ENCODE results near the gene DOCK3. TPM values are rescaled to one million over a fixed set of nuclear protein-coding genes. Genes with fewer than 3 reads are reported as not detected.

DOCK3 gene
- total and polyA plus RNA-seq, 2 donors (not counting 3 experiments of a cell fraction or from before 2014, with no cell fraction given) = 0.08 to 0.13 TPM

DNA sequence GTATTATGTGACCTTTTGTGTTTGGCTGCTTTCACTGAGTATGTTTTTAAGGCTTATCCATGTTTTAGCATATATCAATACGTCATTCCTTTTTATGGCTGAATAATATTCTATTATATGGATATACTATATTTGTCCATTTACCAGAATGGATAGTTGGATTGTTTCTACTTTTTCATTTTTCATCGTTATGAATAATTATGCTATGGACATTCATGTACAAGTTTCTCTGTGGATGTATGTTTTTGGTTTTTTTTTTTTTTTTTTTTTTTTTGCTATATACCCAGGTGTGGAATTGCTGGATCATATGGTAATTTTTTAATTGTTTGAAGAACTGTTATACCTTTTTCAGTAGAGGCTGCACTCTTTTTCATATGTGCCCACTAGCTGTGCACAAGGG, 23.5 kb downstream of the DOCK3 start:
- Histone ChIP-seq H3K4me1 (ENCODE audit: control insufficient read depth, extremely low read depth, insufficient read depth, low read length) (no peaks in the 10 kb centered on the region), H3K9me1 (replicated peaks; ENCODE audit: control insufficient read depth, extremely low read depth, insufficient read depth, low read length) (no peaks in the 10 kb centered on the region), H3K4me3 (replicated peaks in 1 of 3; ENCODE audit: insufficient read depth in 1 of 3, low read depth in 1 of 3, low read length in 3 of 3) (no peak overlapping the region), H3K79me2 (ENCODE audit: control insufficient read depth, insufficient read depth, low read length) (no peaks in the 10 kb centered on the region), H4K20me1 (replicated peaks; ENCODE audit: control insufficient read depth, extremely low read depth, insufficient read depth, low read length) (no peaks in the 10 kb centered on the region), H3K27ac (ENCODE audit: insufficient read depth, low read depth, low read length) (no peak overlapping the region), H2AFZ (ENCODE audit: low read depth, low read length) (no peak overlapping the region), H3K9me3 (replicated peaks; ENCODE audit: control insufficient read depth, insufficient read depth, low read length) (no peaks in the 10 kb centered on the region), H3K36me3 (ENCODE audit: control insufficient read depth in 2 of 2, extremely low read depth in 1 of 2, insufficient read depth in 2 of 2, low read length in 2 of 2) (no peaks in the 10 kb centered on the region), H3K9ac (replicated peaks; ENCODE audit: extremely low read depth, insufficient read depth, low read length) (no peak overlapping the region), H3K4me2 (ENCODE audit: insufficient read depth, low read length) (no peak overlapping the region), H3K27me3 (ENCODE audit: control insufficient read depth in 2 of 2, insufficient read depth in 2 of 2, low read length in 2 of 2) (no peaks in the 10 kb centered on the region)
- intact Hi-C loops (cut with micrococcal nuclease) (no loop called here), dilution Hi-C loops (cut with MboI; ENCODE audit: extremely low pct_ligation_motif_present, low sequenced_read_pairs) (no loop called here)
- POLR2A ChIA-PET = no interaction called here
- DNase-seq (ENCODE audit: low read depth, low spot score) (no peak), FAIRE-seq (no peak)
- TF ChIP-seq MYC (IDR thresholded peaks at IDR 0.05; ENCODE audit: low read depth, low read length) (no peak), EZH2 (IDR thresholded peaks at IDR 0.05; ENCODE audit: borderline replicate concordance, low read depth, low read length, severe bottlenecking) (no peak), POLR2AphosphoS5 (IDR thresholded peaks at IDR 0.05; ENCODE audit: insufficient read depth, low read depth, low read length) (no peak), GATA2 (IDR thresholded peaks at IDR 0.05; ENCODE audit: insufficient read depth, insufficient read length, low read depth, low read length) (no peak), FOS (IDR thresholded peaks at IDR 0.05; ENCODE audit: borderline replicate concordance, insufficient read depth, low read length) (no peak), JUN (IDR thresholded peaks at IDR 0.05; ENCODE audit: borderline replicate concordance, insufficient read depth, insufficient read length, low read depth) (no peak), POLR2A (IDR thresholded peaks at IDR 0.05; ENCODE audit: low read depth, low read length) (no peak)
- TF ChIP-seq, protein P1, sequence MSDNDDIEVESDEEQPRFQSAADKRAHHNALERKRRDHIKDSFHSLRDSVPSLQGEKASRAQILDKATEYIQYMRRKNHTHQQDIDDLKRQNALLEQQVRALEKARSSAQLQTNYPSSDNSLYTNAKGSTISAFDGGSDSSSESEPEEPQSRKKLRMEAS (IDR thresholded peaks at IDR 0.05; ENCODE audit: insufficient read depth, insufficient read length) = no peak
- TF ChIP-seq, protein P2, sequence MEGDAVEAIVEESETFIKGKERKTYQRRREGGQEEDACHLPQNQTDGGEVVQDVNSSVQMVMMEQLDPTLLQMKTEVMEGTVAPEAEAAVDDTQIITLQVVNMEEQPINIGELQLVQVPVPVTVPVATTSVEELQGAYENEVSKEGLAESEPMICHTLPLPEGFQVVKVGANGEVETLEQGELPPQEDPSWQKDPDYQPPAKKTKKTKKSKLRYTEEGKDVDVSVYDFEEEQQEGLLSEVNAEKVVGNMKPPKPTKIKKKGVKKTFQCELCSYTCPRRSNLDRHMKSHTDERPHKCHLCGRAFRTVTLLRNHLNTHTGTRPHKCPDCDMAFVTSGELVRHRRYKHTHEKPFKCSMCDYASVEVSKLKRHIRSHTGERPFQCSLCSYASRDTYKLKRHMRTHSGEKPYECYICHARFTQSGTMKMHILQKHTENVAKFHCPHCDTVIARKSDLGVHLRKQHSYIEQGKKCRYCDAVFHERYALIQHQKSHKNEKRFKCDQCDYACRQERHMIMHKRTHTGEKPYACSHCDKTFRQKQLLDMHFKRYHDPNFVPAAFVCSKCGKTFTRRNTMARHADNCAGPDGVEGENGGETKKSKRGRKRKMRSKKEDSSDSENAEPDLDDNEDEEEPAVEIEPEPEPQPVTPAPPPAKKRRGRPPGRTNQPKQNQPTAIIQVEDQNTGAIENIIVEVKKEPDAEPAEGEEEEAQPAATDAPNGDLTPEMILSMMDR (IDR thresholded peaks at IDR 0.05; ENCODE audit: extremely low read depth in 1 of 2, insufficient read depth in 1 of 2, low read depth in 1 of 2, low read length in 2 of 2) = no peak
- no TSS peak for BruUV-seq (replicated peaks)
- CTCF ChIA-PET = no interaction called here

Data from endothelial cell of umbilical vein (primary cell).